Hepatic stellate cell (primary cell): ENCODE data around the gene STK32C.

Experiments
- DNase-seq: peaks from one replicate; pipeline ENCODE4 v3.0.0; 2011; ENCODE audit warnings: low spot score

The STK32C gene

GRCh38 chr10:132182591-132182990, 125.2 kb downstream of the STK32C start:
- no peak for DNase-seq

- no peak for DNase-seq
Observed at GRCh38 chr10:132181691-132182425, 125.9 kb downstream of the STK32C start.

- DNase-seq, result no peak
Observed at GRCh38 chr10:132180736-132181135, 127.0 kb downstream of the STK32C start.

- DNase-seq, result no peak
Observed at GRCh38 chr10:132179551-132180392, 128.0 kb downstream of the STK32C start.

GRCh38 chr10:132178672-132179545, 128.8 kb downstream of the STK32C start:
- DNase-seq, result no peak

GRCh38 chr10:132178046-132178445, 129.7 kb downstream of the STK32C start:
- no peak for DNase-seq

GRCh38 chr10:132176623-132177500, 130.9 kb downstream of the STK32C start:
- DNase-seq, result no peak

- no peak for DNase-seq
Observed at GRCh38 chr10:132175907-132176581, 131.7 kb downstream of the STK32C start.

GRCh38 chr10:132175408-132175807, 132.3 kb downstream of the STK32C start:
- DNase-seq, result no peak

- DNase-seq, result no peak
Observed at GRCh38 chr10:132174237-132174636, 133.5 kb downstream of the STK32C start.

GRCh38 chr10:132173185-132173584, 134.6 kb downstream of the STK32C start:
- DNase-seq, result no peak

- no peak for DNase-seq
Observed at GRCh38 chr10:132172091-132173066, 135.4 kb downstream of the STK32C start.

GRCh38 chr10:132170561-132171361, 137.0 kb downstream of the STK32C start:
- no peak for DNase-seq

- no peak for DNase-seq
Observed at GRCh38 chr10:132169766-132170560, 137.8 kb downstream of the STK32C start.

GRCh38 chr10:132169031-132169765, 138.6 kb downstream of the STK32C start:
- no peak for DNase-seq

GRCh38 chr10:132168571-132169030, 139.1 kb downstream of the STK32C start:
- no peak for DNase-seq

GRCh38 chr10:132167976-132168375, 139.8 kb downstream of the STK32C start:
- DNase-seq, result no peak
